Loucy (cell line): Measurements from ENCODE around the gene ZNF516.

Source experiments
- H2AFZ ChIP-seq: fragments of 200-600 bp; sonication (generic); 2 replicates; pipeline ENCODE4 v1.6.0; 2016; ENCODE audit warnings: antibody characterized with exemption, mild to moderate bottlenecking, low read length, moderate library complexity
- H3F3A ChIP-seq: fragments of 200-600 bp; 2 replicates; pipeline ENCODE4 v1.6.0; 2016; ENCODE audit warnings: antibody characterized with exemption, low read depth, mild to moderate bottlenecking
- H3K27me3 ChIP-seq: fragments of 200-600 bp; sonication (generic); 2 replicates; pipeline ENCODE4 v1.6.1; 2014; ENCODE audit warnings: low read length, mild to moderate bottlenecking; ENCODE audit not compliant: insufficient read depth, poor library complexity, severe bottlenecking
- H3K36me3 ChIP-seq: fragments of 200-600 bp; sonication (generic); 2 replicates; pipeline ENCODE4 v1.6.1; 2016; ENCODE audit warnings: low read length; ENCODE audit not compliant: insufficient read depth
- H3K4me1 ChIP-seq: fragments of 200-600 bp; sonication (generic); 2 replicates; pipeline ENCODE4 v1.5.1; 2014; ENCODE audit warnings: low read length, mild to moderate bottlenecking; ENCODE audit not compliant: insufficient read depth, poor library complexity, severe bottlenecking
- H3K4me2 ChIP-seq: fragments of 200-600 bp; sonication (generic); 2 replicates; pipeline ENCODE4 v1.6.0; 2014; ENCODE audit warnings: antibody characterized with exemption, low read length, low read depth, mild to moderate bottlenecking; ENCODE audit not compliant: poor library complexity, severe bottlenecking
- H3K4me3 ChIP-seq: fragments of 200-600 bp; sonication (generic); 2 replicates; pipeline ENCODE4 v1.5.1; 2014; ENCODE audit warnings: low read length, mild to moderate bottlenecking, mixed read lengths; ENCODE audit not compliant: poor library complexity, severe bottlenecking
- H3K79me2 ChIP-seq: fragments of 200-600 bp; sonication (generic); 2 replicates; pipeline ENCODE4 v1.6.1; 2014; ENCODE audit warnings: low read length; ENCODE audit not compliant: insufficient read depth
- H3K9ac ChIP-seq: fragments of 200-600 bp; sonication (generic); 2 replicates; pipeline ENCODE4 v1.6.0; 2014; ENCODE audit warnings: mild to moderate bottlenecking, low read depth, low read length, moderate library complexity; ENCODE audit not compliant: poor library complexity, severe bottlenecking
- H3K9me2 ChIP-seq: fragments of 200-600 bp; sonication (generic); replicated peaks from 2 replicates; pipeline ENCODE4 v1.6.1; 2016; ENCODE audit warnings: low read depth, low read length, mixed read lengths
- H3K9me3 ChIP-seq: fragments of 200-600 bp; sonication (generic); 2 replicates; pipeline ENCODE4 v1.6.1; 2014; ENCODE audit warnings: mild to moderate bottlenecking, antibody characterized with exemption, low read length, low read depth; ENCODE audit not compliant: insufficient read depth
- H4K20me1 ChIP-seq: fragments of 200-600 bp; sonication (generic); 2 replicates; pipeline ENCODE4 v1.6.0; 2014; ENCODE audit warnings: antibody characterized with exemption, low read length, mild to moderate bottlenecking; ENCODE audit not compliant: insufficient read depth, poor library complexity, severe bottlenecking
- CTCF ChIP-seq: fragments of 200-600 bp; sonication (generic); conservative IDR thresholded peaks from 2 replicates; pipeline ENCODE4 v1.5.1; 2014; ENCODE audit warnings: mild to moderate bottlenecking, antibody characterized with exemption, low read length
- EZH2phosphoT487 ChIP-seq: fragments of 200-600 bp; IDR thresholded peaks from 2 replicates; pipeline ENCODE4 v1.6.1; 2018; ENCODE audit warnings: antibody characterized with exemption, mild to moderate bottlenecking, moderate library complexity, borderline replicate concordance

Gene ZNF516

GRCh38 chr18:76391038-76391437 lies 104.0 kb downstream of the ZNF516 start:
- Histone ChIP-seq H3K9me3 (no peaks in the 10 kb centered on the region), H3K27me3 (no peaks in the 10 kb centered on the region), H3K36me3 (no peaks in the 10 kb centered on the region), H3K9ac (no peak overlapping the region), H3K4me3 (no peak overlapping the region), H3F3A (no peaks in the 10 kb centered on the region), H3K9me2 (no peaks in the 10 kb centered on the region), H2AFZ (no peak overlapping the region), H3K79me2 (no peaks in the 10 kb centered on the region), H3K4me1 (peaks cover 20% of the 10 kb centered on the region), H4K20me1 (no peaks in the 10 kb centered on the region), H3K4me2 (no peak overlapping the region)
- no peak for TF ChIP-seq CTCF
- no peak for TF ChIP-seq EZH2phosphoT487

- H3K4me2 ChIP-seq = no peak overlapping the region
- no peaks in the 10 kb centered on the region for H4K20me1 ChIP-seq
Observed at GRCh38 chr18:76390452-76391035, 104.5 kb downstream of the ZNF516 start.

GRCh38 chr18:76389716-76390115 lies 105.3 kb downstream of the ZNF516 start:
- no peaks in the 10 kb centered on the region for H3K79me2 ChIP-seq
- H3K4me2 ChIP-seq = no peak overlapping the region
- H3K4me3 ChIP-seq = no peak overlapping the region
- no peak overlapping the region for H3K9ac ChIP-seq
- no peaks in the 10 kb centered on the region for H4K20me1 ChIP-seq
- no peak for TF ChIP-seq EZH2phosphoT487
- TF ChIP-seq CTCF = no peak
- no peaks in the 10 kb centered on the region for H3F3A ChIP-seq
- H3K36me3 ChIP-seq = no peaks in the 10 kb centered on the region
- H3K4me1 ChIP-seq = peaks cover 26% of the 10 kb centered on the region
- H3K9me3 ChIP-seq = no peaks in the 10 kb centered on the region
- H3K9me2 ChIP-seq = no peaks in the 10 kb centered on the region
- H2AFZ ChIP-seq = no peak overlapping the region
- H3K27me3 ChIP-seq = no peaks in the 10 kb centered on the region

More at GRCh38 chr18:76390452-76391035, 104.5 kb downstream of the ZNF516 start:
- Histone ChIP-seq H3K9me3 (no peaks in the 10 kb centered on the region), H3K36me3 (no peaks in the 10 kb centered on the region), H2AFZ (no peak overlapping the region), H3K9me2 (no peaks in the 10 kb centered on the region), H3F3A (no peaks in the 10 kb centered on the region), H3K4me3 (no peak overlapping the region), H3K9ac (no peak overlapping the region), H3K4me1 (peaks cover 25% of the 10 kb centered on the region), H3K27me3 (no peaks in the 10 kb centered on the region), H3K79me2 (no peaks in the 10 kb centered on the region)
- TF ChIP-seq CTCF (no peak), EZH2phosphoT487 (no peak)
